ENCODE data around the gene PNPO.

DNA sequence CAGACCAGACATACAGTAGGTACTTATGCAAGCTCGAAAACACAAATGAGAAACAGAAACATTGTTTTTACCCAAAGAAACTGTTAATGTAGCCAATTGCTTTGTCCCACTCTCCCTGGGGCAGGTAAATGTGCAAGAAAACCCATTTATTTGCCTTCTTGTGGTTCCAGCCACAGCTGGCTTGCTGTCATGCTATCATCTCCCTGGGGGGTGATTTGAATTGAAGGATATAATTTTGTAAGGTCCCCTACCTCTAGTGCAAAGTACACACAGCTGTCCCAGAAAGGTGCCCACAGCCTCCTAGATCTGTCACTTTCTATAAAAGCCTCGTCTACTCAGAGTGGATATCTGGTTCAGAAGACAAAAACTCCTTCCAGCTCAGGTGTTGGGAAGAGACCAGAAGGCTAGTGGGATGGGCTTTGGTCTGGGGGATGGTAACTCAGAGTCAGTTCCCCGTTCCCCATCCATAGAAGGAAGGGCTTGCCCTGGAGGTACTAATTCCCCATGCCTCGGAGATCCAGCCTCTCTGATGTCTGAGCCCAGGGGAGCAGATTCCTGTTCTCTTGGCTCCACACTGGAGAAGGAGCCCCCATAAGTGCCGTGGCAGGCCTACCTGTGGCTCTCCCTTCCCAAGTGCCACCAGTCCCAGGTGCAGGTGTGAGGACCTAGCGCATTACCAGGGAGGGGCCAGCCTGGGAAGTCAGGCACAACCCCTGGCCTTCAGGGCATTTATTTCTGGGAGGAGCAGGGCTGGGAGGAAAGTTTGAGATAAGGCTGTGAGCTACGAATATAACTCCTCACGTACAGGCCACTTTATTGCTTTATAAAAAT is 18.7 kb downstream of the PNPO start:
- TF ChIP-seq, protein P1, sequence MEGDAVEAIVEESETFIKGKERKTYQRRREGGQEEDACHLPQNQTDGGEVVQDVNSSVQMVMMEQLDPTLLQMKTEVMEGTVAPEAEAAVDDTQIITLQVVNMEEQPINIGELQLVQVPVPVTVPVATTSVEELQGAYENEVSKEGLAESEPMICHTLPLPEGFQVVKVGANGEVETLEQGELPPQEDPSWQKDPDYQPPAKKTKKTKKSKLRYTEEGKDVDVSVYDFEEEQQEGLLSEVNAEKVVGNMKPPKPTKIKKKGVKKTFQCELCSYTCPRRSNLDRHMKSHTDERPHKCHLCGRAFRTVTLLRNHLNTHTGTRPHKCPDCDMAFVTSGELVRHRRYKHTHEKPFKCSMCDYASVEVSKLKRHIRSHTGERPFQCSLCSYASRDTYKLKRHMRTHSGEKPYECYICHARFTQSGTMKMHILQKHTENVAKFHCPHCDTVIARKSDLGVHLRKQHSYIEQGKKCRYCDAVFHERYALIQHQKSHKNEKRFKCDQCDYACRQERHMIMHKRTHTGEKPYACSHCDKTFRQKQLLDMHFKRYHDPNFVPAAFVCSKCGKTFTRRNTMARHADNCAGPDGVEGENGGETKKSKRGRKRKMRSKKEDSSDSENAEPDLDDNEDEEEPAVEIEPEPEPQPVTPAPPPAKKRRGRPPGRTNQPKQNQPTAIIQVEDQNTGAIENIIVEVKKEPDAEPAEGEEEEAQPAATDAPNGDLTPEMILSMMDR (conservative IDR thresholded peaks at IDR 0.05; ENCODE audit: low read length), result no peak
- no peak for TF ChIP-seq EZH2phosphoT487 (IDR thresholded peaks at IDR 0.05; ENCODE audit: borderline replicate concordance)

All from Loucy (cell line).